GM19023 (cell line): ENCODE data around the gene FHAD1.

Source experiments
- ATAC-seq: cut with Tn5 transposase; IDR thresholded peaks from one replicate; pipeline ENCODE4 v1.9.1; 2021; ENCODE audit warnings: mild to moderate bottlenecking, moderate library complexity; ENCODE audit not compliant: unreplicated experiment

FHAD1 gene

GRCh38 chr1:15245593-15246360 lies 1.2 kb upstream of the FHAD1 start:
- no peak for ATAC-seq

- ATAC-seq = no peak
Measured at GRCh38 chr1:15248216-15248615, 1.2 kb downstream of the FHAD1 start.

GRCh38 chr1:15249081-15249480 lies 2.1 kb downstream of the FHAD1 start:
- no peak for ATAC-seq

GRCh38 chr1:15251857-15252835 lies 5.1 kb downstream of the FHAD1 start:
- no peak for ATAC-seq

- ATAC-seq = no peak
Measured at GRCh38 chr1:15254559-15254958, 7.5 kb downstream of the FHAD1 start.

- no peak for ATAC-seq
Measured at GRCh38 chr1:15255582-15256149, 8.6 kb downstream of the FHAD1 start.

- no peak for ATAC-seq
Measured at GRCh38 chr1:15256584-15256983, 9.6 kb downstream of the FHAD1 start.

- no peak for ATAC-seq
Measured at GRCh38 chr1:15257309-15257708, 10.3 kb downstream of the FHAD1 start.

GRCh38 chr1:15258833-15259621 lies 12.0 kb downstream of the FHAD1 start:
- no peak for ATAC-seq

- ATAC-seq = no peak
Measured at GRCh38 chr1:15259622-15260007, 12.6 kb downstream of the FHAD1 start.

GRCh38 chr1:15260418-15261154 lies 13.6 kb downstream of the FHAD1 start:
- ATAC-seq = no peak

GRCh38 chr1:15261155-15262002 lies 14.4 kb downstream of the FHAD1 start:
- ATAC-seq = no peak

GRCh38 chr1:15262003-15262377 lies 15.0 kb downstream of the FHAD1 start:
- ATAC-seq = no peak

GRCh38 chr1:15262706-15263105 lies 15.7 kb downstream of the FHAD1 start:
- ATAC-seq = no peak

GRCh38 chr1:15264769-15265168 lies 17.7 kb downstream of the FHAD1 start:
- ATAC-seq = no peak

GRCh38 chr1:15271196-15271595 lies 24.2 kb downstream of the FHAD1 start:
- no peak for ATAC-seq

GRCh38 chr1:15272009-15272781 lies 25.2 kb downstream of the FHAD1 start:
- ATAC-seq = no peak

GRCh38 chr1:15272782-15273127 lies 25.7 kb downstream of the FHAD1 start:
- ATAC-seq = no peak

GRCh38 chr1:15273274-15273673 lies 26.3 kb downstream of the FHAD1 start:
- no peak for ATAC-seq
